NCI-H2107 treated with DMSO at 0.1 percent for 48 hours (cell line): ENCODE data around the gene DPYD.
A peak's percentile ranks its signal among the peaks of the same experiment; 100 is the strongest.

Experiments
- DNase-seq: peaks from one replicate; lab custom pipeline; 2025; ENCODE audit not compliant: unreplicated experiment; lab: John Stamatoyannopoulos, UW

DPYD gene

DNA sequence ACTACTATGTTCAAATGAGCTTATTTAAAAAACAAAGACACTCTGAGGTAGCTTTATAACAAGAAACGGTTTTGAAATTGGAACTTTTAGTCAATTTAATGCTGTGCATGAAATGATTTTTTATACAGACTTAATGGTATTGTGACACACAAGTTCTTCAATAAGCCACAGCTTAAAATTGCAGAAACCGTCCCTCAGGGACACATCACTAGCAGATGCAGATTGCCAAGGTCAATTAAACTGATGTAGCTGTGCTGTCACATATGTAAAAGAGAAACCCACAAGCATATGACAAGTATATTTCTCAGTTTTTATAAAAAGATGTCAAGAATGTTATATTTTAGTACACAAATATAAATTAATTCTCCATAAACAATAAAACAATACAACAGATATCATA lies 366.9 kb downstream of the DPYD start:
- no peak for DNase-seq

DNA sequence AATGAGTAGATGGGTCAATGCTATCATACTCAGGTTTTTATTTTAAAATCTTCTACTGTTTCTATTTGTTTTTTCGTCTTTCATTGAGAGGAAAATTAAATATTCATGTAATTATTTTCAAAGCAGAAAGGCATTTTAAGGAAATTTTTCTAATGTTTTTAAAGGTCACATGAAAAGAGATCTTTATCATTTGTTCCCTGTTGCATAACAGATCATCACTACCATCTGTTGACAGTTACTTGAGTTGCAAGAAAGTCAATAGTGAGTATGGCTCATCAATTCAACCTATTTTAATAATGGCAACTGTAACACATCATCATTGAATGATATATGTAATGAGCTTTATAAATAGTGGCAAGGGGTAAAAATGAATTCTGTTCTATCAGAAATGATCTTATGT lies 369.7 kb downstream of the DPYD start:
- DNase-seq: no peak

DNA sequence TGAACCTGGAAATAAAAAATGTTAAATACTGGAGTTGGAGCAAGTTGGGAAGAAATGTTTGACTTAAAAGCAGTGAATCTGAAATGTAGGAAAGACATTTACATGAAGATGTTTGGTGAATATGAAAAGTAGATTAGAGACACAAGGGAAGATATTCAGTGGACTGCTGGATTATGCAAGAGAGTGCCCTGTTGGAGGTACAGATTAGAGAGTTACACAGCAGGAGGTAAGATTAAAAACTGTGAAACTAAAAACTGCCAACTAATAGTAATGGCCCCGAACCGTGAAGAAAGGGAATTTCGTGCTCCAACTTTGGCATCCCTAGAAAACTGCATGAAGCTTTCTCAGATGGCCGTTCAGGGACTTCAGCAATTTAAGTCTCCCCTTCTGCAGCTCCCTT lies 375.4 kb downstream of the DPYD start:
- DNase-seq: no peak

DNA sequence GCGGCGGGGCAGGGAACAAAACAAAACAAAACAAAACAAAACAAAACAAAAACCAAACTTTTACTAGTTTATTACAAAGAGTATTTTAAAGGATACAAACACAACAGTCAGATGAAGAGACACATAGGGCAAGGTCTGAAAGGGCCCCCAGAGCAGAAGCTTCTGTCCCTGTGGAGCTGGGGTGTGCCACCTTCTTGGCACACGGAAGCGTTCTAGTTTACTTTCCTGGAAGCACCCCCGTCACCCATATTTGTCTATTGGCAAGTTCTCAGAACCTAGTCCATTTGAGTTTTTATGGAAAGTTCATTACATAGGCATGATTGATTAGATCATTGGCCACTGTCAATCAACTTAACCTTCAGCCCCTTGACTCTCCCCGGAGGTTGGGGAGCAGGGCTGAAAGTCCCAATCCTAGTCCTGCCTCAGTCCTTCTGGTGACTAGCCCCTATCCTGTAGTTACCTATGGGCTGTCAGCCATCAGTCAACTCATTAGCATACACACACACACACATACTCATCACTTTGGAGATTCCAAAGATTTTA lies 380.4 kb downstream of the DPYD start:
- no peak for DNase-seq

DNA sequence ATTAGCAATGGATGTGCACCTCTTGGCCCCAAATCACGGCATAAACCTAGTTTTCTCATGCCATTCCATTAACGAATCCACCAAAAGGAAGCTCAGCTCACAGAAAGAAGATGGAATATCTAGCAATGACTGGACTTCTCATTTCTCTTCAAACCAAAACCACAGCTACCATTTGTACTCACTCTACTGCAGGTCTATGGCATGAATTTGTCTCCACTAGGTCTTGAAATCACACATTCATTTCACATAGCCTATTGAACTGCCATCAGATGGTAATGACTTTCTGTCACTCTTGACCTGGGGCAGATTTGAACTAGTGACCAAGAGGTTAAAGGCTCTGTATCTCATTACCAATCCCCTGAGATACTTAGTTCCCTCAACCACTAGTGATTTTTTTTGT lies 382.7 kb downstream of the DPYD start:
- DNase-seq: no peak

DNA sequence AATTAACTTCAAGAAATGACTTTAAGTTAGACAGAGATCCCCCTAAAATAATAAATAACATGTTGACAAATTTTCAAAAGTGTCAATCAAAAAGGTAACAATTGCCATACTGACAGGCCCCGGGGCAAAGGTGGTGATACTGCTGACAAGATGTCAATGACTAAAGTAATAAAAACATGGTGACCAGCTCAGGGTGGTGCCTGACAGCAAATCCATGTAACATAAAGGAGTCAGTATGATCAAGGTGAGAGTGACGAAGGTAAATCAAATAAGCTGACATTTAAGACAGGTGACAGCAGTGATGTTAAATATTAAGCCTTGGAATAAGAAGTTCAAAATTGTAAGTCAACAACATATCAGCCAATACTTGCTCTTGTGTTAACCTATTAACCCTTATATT lies 387.5 kb downstream of the DPYD start:
- no peak for DNase-seq

DNA sequence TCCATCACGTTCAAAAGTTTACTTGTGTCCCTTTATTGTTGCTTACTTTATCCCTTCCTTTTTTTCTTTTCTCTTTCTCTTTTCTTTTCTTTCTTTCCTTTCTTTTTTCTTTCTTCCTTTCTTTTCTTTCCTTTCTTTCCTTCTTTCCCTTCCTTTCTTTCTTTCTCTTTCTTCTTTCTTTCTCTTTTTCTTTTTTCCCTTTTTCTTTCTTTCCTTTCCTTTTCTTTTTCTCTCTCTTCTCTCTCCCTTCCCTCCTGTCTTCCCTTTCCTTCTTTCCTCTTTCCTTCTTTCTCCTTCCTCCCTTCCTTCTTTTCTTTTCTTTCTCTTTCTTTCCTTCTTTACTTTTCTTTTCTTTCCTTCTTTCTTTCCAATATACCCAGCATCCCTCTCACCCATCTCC lies 391.2 kb downstream of the DPYD start:
- DNase-seq: no peak

DNA sequence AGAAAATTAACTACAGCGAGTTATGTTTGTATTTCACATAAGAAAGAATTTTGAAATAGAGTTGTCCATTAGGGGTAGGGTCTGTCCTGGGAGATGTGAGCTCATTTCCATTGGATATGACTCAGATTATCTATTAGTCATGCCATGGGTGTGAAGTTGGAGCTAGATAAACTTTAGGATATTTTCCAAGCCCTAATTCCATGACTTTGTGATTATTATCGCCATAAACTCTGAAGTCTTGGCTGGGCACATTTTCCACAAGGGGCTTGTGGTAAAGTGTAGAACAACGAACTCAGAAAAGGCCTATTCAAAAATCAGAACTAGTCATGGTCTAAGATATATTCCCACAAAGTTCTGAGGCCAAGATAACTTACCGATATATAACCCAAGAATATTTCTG lies 396.6 kb downstream of the DPYD start:
- no peak for DNase-seq

DNA sequence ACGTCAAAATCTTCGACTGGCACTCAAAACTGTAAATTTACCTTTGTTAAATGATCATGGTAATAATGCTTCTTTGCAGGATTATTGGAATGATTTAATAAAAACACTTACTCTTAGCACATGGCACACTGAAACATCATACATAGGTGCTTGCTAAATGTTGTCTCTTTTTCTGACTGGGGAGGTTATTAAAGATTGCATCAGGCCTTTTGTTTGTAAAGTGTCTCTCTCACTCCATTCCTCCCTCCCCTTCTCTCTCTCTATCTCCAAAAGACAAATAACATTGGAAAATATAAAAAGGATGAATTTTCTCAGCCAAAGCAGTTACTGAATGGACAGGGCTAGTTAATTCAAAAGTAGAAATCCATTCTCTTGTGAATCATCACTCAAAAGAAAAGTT lies 404.2 kb downstream of the DPYD start:
- DNase-seq: no peak

DNA sequence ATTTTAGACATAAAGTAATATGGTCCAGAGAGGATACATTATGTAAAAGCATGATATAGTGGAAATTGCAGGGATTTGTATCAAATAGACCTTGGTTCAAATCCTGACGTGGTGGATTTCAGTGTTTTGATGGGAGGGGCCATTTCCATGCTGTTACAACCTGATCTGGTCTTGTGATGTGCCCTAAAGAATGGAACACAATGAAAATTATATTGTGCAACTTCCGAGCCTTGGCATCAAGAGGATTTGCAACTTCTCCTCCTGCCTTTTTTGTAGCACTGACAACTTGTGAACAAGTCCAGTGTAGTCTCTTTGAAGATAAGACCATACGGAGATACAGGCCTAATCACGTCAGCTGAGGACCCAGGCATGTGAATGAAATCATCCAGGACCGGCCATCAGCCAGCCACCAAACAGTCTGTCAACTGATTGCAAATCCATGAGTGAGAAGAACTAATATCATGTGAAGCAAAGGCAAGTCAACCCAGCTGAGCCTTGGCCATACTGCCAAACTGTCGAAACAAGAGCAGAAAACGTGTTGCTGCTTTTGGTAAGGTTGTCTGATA lies 412.1 kb downstream of the DPYD start:
- DNase-seq: no peak

DNA sequence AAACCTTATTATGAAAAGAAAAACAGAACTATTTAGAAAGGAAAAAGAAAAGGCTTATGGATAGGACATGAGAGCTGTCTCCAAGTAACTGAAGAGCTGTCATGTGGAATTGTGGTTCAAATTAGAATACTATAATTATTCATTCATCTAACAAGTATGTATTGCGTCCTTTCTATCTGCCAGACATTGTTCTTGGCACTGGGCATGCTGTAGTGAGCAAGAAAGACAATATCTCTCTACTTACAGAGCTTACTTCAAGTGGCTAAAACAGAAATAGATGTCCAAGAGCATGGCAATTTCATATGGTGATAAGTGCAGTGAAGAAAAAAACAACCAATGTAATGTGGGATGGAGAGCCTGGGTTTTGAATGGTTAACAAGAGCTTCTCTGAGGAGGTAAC lies 413.0 kb downstream of the DPYD start:
- DNase-seq: no peak

DNA sequence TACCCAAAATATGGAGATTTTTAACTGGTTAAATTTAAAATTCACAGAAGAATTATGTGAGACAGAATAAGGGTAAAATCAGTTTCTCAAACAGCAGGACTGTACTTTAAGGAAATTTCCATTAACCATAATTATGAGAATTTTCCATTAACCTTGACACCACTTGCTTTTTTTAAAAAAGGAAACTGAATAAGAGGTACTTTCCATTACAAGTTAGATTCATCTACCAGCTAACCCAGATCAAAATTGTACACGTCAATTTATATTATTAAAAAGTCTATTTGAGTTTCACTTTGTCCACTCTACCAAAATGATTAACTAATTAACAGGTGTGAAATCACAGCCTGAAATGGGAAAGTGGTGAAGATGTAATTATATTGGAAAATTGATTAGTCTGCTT lies 414.5 kb downstream of the DPYD start:
- DNase-seq: no peak

DNA sequence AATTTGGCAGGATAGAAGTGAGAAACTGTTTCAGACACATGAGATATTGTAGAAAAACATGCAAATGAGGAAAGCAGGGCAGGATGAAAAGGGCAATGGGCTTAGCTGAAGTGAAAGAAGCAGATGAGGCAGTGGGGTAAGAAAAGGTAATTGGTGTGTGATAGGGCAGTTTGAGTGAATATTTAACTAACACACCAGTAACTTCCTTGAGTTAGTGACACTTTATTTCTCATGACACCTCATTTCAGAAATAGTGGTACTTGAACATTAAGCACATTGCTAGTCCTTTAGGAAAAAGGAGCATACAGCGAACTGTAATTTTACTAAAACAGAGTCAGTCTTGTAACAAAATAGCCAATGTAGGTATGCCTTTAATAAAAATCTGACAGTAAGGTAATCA lies 415.0 kb downstream of the DPYD start:
- no peak for DNase-seq

DNA sequence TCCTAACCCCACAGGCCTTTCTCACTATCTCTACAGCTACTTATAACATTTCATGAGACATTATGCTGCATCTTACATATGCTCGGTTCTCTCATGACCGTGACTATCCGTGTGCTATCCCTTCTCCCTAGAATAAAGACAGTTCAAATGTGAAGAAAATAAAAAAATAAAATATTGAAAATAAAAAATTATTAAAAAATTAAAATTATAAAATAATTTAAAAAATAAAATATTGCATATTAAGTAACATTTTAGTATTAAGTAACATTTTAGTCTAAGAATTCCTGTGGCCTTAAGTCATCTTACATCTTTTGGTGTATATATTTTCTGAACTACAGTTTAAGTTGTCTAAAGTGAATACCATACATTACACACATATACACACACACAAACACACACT lies 415.5 kb downstream of the DPYD start:
- DNase-seq: no peak

DNA sequence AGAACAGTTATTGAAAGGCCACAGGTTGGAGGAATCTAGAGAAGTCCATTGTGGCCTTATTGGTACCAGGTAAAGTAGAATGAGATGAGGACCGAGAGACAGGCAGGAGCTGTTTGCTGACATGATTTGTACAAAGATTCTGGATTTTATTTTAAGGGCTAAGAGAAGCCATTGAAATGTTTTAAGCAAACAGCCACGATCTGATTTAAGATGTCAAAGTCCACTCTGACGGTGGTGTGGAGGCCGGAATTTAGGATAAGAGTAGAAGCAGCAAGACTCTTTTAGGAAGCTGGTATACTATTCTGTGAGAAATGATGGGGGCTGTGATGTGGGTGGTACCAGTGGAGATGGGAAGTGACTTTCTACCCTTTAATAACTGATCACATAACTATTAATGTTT lies 418.5 kb downstream of the DPYD start:
- DNase-seq: no peak

DNA sequence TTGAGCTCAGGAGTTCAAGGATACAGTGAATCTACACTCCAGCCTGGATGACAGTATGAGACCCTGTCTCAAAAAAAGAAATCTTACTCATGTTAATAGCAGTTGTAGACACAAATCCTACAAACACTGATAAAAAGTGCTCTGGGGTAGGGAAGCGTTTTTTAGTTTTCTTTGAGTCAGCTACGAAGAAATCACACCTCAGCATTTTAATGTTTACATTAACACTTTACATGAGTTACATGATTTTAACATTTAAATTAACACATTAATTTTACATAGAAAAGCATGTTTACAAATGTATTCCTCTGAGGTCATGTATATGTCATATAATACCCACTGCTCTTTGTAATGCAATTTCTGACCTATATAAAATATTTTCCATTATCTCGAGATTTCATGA lies 419.2 kb downstream of the DPYD start:
- DNase-seq: no peak

DNA sequence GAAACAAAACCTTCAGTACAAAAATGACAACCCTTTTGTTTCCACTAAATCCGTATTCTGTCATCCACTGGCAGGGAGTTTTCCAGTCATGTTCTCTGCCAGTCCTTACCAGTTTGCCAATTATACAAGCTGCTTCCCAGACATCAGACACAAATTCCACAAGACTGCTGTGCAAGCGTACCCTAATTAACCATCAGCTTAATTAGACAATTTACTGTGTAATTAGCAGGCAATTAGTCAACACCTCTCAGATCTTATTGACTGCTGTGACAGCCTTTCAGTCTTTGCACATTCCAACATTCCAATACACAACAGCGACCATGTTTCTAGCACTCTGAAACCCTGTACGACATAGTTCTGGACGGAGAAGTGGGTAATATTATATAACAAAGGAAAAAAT lies 420.1 kb downstream of the DPYD start:
- no peak for DNase-seq

DNA sequence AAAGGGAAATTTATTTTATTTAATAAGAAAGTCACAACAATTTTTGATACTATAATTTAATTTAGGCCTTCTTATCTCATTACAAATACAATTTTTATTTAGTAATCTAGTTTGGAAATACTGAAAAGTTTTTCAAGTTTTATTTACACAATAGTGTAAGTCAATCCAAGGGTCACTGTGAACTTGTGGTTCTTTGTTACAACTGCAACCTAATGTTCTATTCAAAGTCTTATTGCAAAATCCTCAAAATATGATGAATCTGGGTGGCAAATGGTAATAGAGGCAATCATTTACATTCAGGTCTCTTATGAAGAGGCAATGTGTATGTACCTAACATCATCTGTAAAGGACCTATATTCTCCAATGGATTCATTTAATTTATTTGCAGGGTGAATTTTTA lies 421.2 kb downstream of the DPYD start:
- DNase-seq: no peak

DNA sequence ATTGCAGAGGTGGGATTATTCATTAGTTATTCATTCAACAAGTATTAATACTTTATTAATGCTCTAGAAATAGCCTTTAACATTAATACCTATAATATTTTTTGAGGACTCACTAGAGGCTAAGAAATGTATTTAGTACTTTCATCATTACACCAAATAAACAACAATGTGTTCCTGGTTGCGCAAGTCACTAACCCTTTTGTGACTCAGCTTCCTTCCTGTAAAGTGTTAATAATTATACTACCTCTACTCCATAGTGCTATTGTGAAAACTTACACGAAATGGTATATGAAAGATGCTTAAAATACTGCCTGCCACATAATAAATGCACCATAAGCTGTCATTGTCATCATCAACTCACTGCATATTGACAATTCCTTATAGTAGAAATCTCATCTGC lies 431.0 kb downstream of the DPYD start:
- no peak for DNase-seq

DNA sequence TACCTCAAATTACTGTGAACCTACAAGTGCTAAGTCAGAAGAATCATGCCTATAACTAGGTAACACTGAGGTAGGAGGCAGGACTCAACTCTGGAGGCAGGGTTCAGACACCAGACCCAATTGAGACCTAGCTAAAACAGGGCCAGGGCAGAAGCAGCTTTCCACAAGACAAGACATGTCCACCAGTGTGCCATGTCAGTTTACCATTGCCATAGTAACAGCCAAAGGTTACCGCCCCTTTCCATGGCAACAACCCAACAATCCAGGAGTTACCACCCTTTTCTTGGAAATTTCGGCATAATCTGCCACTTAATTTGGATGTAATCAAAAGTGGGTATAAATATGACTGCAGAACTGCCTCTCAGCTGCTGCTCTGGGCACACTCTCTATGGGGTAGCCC lies 432.3 kb downstream of the DPYD start:
- DNase-seq: no peak

DNA sequence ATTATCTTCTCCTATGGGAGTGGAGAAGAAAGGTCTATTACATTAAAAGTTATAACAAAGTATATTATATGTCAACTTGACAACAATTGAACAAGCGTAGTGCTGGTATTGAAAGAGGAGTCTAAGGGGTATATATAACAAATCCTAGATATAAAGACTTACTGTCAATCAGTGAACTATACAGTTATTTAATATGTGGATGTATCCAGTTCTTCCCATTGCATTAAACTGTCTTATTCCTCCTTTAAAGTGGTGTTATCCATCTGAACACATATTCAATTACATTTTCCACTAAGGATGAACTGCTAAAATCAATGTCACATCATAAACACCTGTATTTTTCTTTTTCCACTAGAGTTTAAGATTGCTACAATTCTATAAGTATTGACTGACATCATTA lies 438.8 kb downstream of the DPYD start:
- no peak for DNase-seq

DNA sequence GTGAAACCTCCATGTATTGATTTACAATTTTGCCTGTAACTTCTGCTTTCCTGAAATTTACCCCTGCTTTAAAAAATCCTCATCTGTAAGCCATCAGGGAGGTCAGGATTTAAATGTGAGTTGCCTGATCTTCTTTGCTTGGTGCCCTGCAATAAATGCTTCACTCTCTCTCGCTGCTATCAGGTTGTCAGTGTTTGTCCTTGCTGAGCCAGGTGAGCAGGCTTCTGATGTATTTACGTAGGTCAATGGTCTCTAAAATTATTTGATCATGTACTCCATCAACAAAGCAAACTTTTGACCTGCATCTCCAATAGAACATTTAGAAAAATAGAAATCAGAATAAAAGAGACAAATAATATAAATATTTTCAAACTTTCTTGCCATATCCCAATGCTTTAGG lies 453.4 kb downstream of the DPYD start:
- DNase-seq: no peak

DNA sequence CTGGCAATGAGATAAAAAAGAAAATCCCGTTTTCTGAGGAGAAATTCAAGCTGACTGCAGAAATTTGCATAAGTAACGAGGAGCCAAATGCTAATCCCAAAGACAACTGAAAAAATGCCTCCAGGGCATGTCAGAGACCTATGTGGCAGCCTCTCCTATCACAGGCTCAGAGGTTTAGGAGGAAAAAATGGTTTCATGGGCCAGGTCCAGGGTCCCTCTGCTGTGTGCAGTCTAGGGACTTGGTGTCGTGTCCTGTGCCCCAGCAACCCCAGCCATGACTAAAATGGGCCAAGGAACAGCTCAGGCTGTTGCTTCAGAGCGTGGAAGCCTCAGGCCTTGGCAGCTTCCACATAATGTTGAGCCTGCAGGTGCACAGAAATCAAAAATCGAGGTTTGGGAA lies 456.5 kb downstream of the DPYD start:
- no peak for DNase-seq

DNA sequence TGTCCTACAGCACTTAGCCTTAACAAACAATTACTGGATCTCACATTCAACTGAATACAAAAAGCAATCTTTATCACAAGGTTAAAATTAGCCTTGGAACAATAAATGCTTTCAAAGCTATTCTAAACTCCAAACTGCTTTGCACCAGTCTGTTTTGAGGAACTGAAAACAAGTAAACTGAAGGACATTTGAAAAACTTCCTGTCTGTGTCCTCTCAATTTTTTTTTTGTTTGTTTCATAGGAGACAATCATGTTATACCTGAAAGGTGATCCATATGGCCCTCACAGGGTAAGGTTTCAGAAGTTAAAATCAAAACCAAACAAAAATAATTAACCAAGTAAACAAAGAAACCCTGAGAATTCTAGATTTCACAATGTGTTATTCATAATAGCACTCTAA lies 459.1 kb downstream of the DPYD start:
- DNase-seq: peak; percentile 18
